HepG2 (cell line): ENCODE data around the gene ZC3H15. TPM values are rescaled to one million over a fixed set of nuclear protein-coding genes. Genes with fewer than 3 reads are reported as not detected.

Source experiments
- ATAC-seq: fragments of 200-7000 bp; cut with Tn5 transposase; 3 replicates; pipeline ENCODE4 v1.9.1; 2020; ENCODE audit warnings: mild to moderate bottlenecking, moderate library complexity
- BruUV-seq: library from RNA; stranded (reverse); fragments of 400-500 nt; replicated peaks from 2 replicates; lab custom pipeline; 2021; lab: Mats Ljungman, UMichigan
- CTCF ChIA-PET: fragments of 300-600 bp; formaldehyde crosslinking; extraction: SDS; loops from one replicate; lab custom pipeline; 2021; ENCODE audit warnings: low total read pairs, inconsistent platforms, low intra/inter-chr PET ratio; lab: Yijun Ruan, JAX
- POLR2A ChIA-PET: fragments of 350-600 bp; sonication (Branson Sonifier 250); formaldehyde crosslinking; loops from one replicate; lab custom pipeline; 2020; ENCODE audit warnings: antibody characterized with exemption, inconsistent platforms; lab: Yijun Ruan, JAX
- DNase-seq: peaks from one replicate; pipeline ENCODE4 v3.0.0-alpha.2; 2015; ENCODE audit warnings: low spot score
- FAIRE-seq: peaks from 3 replicates; lab custom pipeline; 2011; peaks lifted over from hg19 to GRCh38; lab: Jason Lieb, UNC
- H2AFZ ChIP-seq: one replicate; pipeline ENCODE4 v1.6.1; 2011; ENCODE audit warnings: low read length, inconsistent platforms
- H3K27ac ChIP-seq: fragments of 300-600 bp; 3 replicates; pipeline ENCODE4 v1.8.0; 2011; ENCODE audit warnings: mixed run types, mild to moderate bottlenecking, mixed read lengths, low read length, inconsistent platforms; ENCODE audit not compliant: insufficient read depth; ENCODE audit errors: extremely low read length
- H3K27me3 ChIP-seq, 2 experiments: fragments of 200-600 bp in 1 of 2; 2 replicates in 1 of 2; 3 replicates in 1 of 2; pipeline versions ENCODE4 v1.6.0 to v1.8.0; 2011; ENCODE audit warnings: low read length in 2 of 2, mild to moderate bottlenecking in 2 of 2, moderate library complexity in 2 of 2, inconsistent platforms in 1 of 2; ENCODE audit not compliant: insufficient read depth in 2 of 2, control insufficient read depth in 1 of 2
- H3K36me3 ChIP-seq, 2 experiments: fragments of 200-600 bp in 1 of 2; replicated peaks in 1 of 2; 2 replicates in 1 of 2; 3 replicates in 1 of 2; pipeline versions ENCODE4 v1.5.1 to v1.8.0; 2011; ENCODE audit warnings: low read length in 2 of 2, inconsistent platforms in 1 of 2; ENCODE audit not compliant: insufficient read depth in 2 of 2, control insufficient read depth in 1 of 2
- H3K4me1 ChIP-seq: 2 replicates; pipeline ENCODE4 v1.5.1; 2012; ENCODE audit warnings: low read length, inconsistent platforms; ENCODE audit not compliant: insufficient read depth
- H3K4me2 ChIP-seq: 2 replicates; pipeline ENCODE4 v1.6.0; 2011; ENCODE audit warnings: low read depth, low read length, inconsistent platforms
- H3K4me3 ChIP-seq, 3 experiments: fragments of 200-600 bp in 1 of 3; sonication (generic), shearing (Covaris generic) in 1 of 3; replicated peaks in 1 of 3; 2 replicates each; pipeline ENCODE4 v1.5.1; 2011 to 2016; ENCODE audit warnings: low read length in 3 of 3, inconsistent platforms in 2 of 3, low read depth in 2 of 3, mild to moderate bottlenecking in 2 of 3, control low read depth in 1 of 3, mixed read lengths in 1 of 3; ENCODE audit not compliant: insufficient read depth in 1 of 3
- H3K79me2 ChIP-seq: one replicate; pipeline ENCODE4 v1.6.1; 2011; ENCODE audit warnings: low read length, inconsistent platforms; ENCODE audit not compliant: insufficient read depth
- H3K9ac ChIP-seq: 2 replicates; pipeline ENCODE4 v1.6.0; 2011; ENCODE audit warnings: mild to moderate bottlenecking, low read depth, low read length, inconsistent platforms; ENCODE audit not compliant: insufficient read depth
- H3K9me3 ChIP-seq: 2 replicates; pipeline ENCODE4 v1.5.1; 2012; ENCODE audit warnings: mild to moderate bottlenecking, low read length
- H4K20me1 ChIP-seq: 2 replicates; pipeline ENCODE4 v1.6.0; 2011; ENCODE audit warnings: inconsistent platforms, mild to moderate bottlenecking, low read length, moderate library complexity; ENCODE audit not compliant: insufficient read depth
- ARHGAP35 ChIP-seq: sonication (generic); formaldehyde crosslinking; IDR thresholded peaks from 2 replicates; pipeline ENCODE4 v1.9.0; 2022; ENCODE audit warnings: mild to moderate bottlenecking, inconsistent platforms, moderate library complexity, missing genetic modification reagents, borderline replicate concordance
- DMAP1 ChIP-seq: IDR thresholded peaks from 2 replicates; pipeline ENCODE4 v1.6.1; 2016
- HHEX ChIP-seq: IDR thresholded peaks from 2 replicates; pipeline ENCODE4 v1.6.1; 2016; ENCODE audit warnings: control low read depth
- MIER3 ChIP-seq: IDR thresholded peaks from 2 replicates; pipeline ENCODE4 v1.6.1; 2016; ENCODE audit warnings: missing compliant biosample characterization, borderline replicate concordance
- NCOA1 ChIP-seq: sonication (generic); formaldehyde crosslinking; IDR thresholded peaks from 2 replicates; pipeline ENCODE4 v1.9.0; 2021; ENCODE audit warnings: missing genetic modification reagents
- PAWR ChIP-seq: sonication (generic); formaldehyde crosslinking; IDR thresholded peaks from 2 replicates; pipeline ENCODE4 v1.4.0; 2020; ENCODE audit warnings: missing genetic modification reagents, mild to moderate bottlenecking, borderline replicate concordance
- TBL1XR1 ChIP-seq: fragments of 150-350 bp; IDR thresholded peaks from 2 replicates; pipeline ENCODE4 v1.6.1; 2014; ENCODE audit warnings: borderline replicate concordance, low read length; ENCODE audit not compliant: partially characterized antibody
- TEAD3 ChIP-seq: optimal IDR thresholded peaks from 2 replicates; pipeline ENCODE3; 2016; ENCODE audit warnings: borderline replicate concordance
- THYN1 ChIP-seq: sonication (generic); formaldehyde crosslinking; IDR thresholded peaks from 2 replicates; pipeline ENCODE4 v1.8.1; 2023; ENCODE audit warnings: low read depth, mild to moderate bottlenecking, moderate library complexity, missing genetic modification reagents, borderline replicate concordance
- ZBTB21 ChIP-seq: sonication (generic); formaldehyde crosslinking; IDR thresholded peaks from 2 replicates; pipeline ENCODE4 v1.4.0; 2020; ENCODE audit warnings: missing genetic modification reagents
- ZFP90 ChIP-seq: sonication (generic); formaldehyde crosslinking; IDR thresholded peaks from 2 replicates; pipeline ENCODE4 v1.8.0; 2022; ENCODE audit warnings: missing genetic modification reagents, mild to moderate bottlenecking, inconsistent platforms, borderline replicate concordance
- ZNF572 ChIP-seq: sonication (generic); formaldehyde crosslinking; IDR thresholded peaks from 2 replicates; pipeline ENCODE4 v1.5.1; 2020; ENCODE audit warnings: mild to moderate bottlenecking, missing genetic modification reagents
- ZNF790 ChIP-seq: sonication (generic); formaldehyde crosslinking; IDR thresholded peaks from 2 replicates; pipeline ENCODE4 v1.8.0; 2022; ENCODE audit warnings: missing genetic modification reagents, mild to moderate bottlenecking, borderline replicate concordance
- WGBS: methylation state at CpG from one replicate; pipeline ENCODE4 v1.1.6; 2017; ENCODE audit warnings: low lambda C conversion rate; 5-methylcytosine and 5-hydroxymethylcytosine counted together
- in situ Hi-C: cut with HindIII; loops from 2 replicates; pipeline ENCODE4 v1.10.0; 2017; ENCODE audit warnings: low pct_unique_long_range_greater_than_20kb; ENCODE audit not compliant: extremely low pct_ligation_motif_present
- intact Hi-C: fragments of 100-400 bp; cut with micrococcal nuclease; formaldehyde crosslinking; loops from one replicate; pipeline ENCODE4 v1.10.0; 2022; ENCODE audit not compliant: unreplicated experiment
- polyA plus RNA-seq, 8 experiments: library from polyadenylated mRNA; depleted of rRNA in 3 of 8; stranded (reverse) in 7 of 8; unstranded in 1 of 8; fragments of >200 nt; fragmentation: Illumina TruSeq in 4 of 8; extraction: Trizol in 4 of 8; gene quantifications; 2 replicates each; pipeline versions ENCODE4 v1.2.1 to v1.2.3, GENCODE V29; 2011 to 2016; ENCODE audit warnings: low read depth in 4 of 8, missing spikeins in 1 of 8, mixed read lengths in 1 of 8; ENCODE audit not compliant: insufficient read depth in 1 of 8
- total RNA-seq, 5 experiments: library from RNA; depleted of rRNA; stranded (reverse); fragments of >200 nt; fragmentation: Illumina TruSeq; extraction: Trizol; gene quantifications; 2 replicates each; pipeline ENCODE4 v1.2.3, GENCODE V29; 2016; ENCODE audit warnings: low read depth in 1 of 5
- TF ChIP-seq, protein P1 (sequence below): sonication (generic); formaldehyde crosslinking; IDR thresholded peaks from 2 replicates; pipeline ENCODE4 v1.4.0; 2020; ENCODE audit warnings: missing genetic modification reagents

Gene ZC3H15
- total and polyA plus RNA-seq, 2 of the 13 experiments (the other 11 are each of a cell fraction or from before 2014, with no cell fraction given): 84.6 to 168 TPM

- Histone ChIP-seq H3K4me1 (peaks cover 10% of the 10 kb centered on the region), H3K4me3 (no peak overlapping the region), H3K9ac (no peak overlapping the region), H3K9me3 (peaks cover 17% of the 10 kb centered on the region; the same call in 1 of the 2 replicates), H2AFZ (no peak overlapping the region), H3K36me3 (no peaks in the 10 kb centered on the region), H4K20me1 (no peaks in the 10 kb centered on the region), H3K4me2 (no peak overlapping the region), H3K79me2 (no peaks in the 10 kb centered on the region), H3K27me3 (no peaks in the 10 kb centered on the region)
- POLR2A ChIA-PET: no interaction called here
- no peak for ATAC-seq
- DNase-seq: no peak
- 98% methylated on average over 3 of the region's 3 CpGs for WGBS
- no TSS peak for BruUV-seq
- intact Hi-C loops (no loop called here), in situ Hi-C loops (no loop called here)
- TF ChIP-seq ZBTB21 (CRISPR knock-in tag) (no peak), HHEX (CRISPR knock-in tag) (no peak), PAWR (CRISPR knock-in tag) (no peak), ZNF572 (no peak), DMAP1 (no peak), MIER3 (CRISPR knock-in tag) (no peak), ZFP90 (CRISPR knock-in tag) (no peak), NCOA1 (CRISPR knock-in tag) (no peak), ZNF790 (CRISPR knock-in tag) (no peak), TBL1XR1 (no peak), TEAD3 (CRISPR knock-in tag) (no peak), THYN1 (no peak), ARHGAP35 (CRISPR knock-in tag) (no peak)
- TF ChIP-seq, protein P1, sequence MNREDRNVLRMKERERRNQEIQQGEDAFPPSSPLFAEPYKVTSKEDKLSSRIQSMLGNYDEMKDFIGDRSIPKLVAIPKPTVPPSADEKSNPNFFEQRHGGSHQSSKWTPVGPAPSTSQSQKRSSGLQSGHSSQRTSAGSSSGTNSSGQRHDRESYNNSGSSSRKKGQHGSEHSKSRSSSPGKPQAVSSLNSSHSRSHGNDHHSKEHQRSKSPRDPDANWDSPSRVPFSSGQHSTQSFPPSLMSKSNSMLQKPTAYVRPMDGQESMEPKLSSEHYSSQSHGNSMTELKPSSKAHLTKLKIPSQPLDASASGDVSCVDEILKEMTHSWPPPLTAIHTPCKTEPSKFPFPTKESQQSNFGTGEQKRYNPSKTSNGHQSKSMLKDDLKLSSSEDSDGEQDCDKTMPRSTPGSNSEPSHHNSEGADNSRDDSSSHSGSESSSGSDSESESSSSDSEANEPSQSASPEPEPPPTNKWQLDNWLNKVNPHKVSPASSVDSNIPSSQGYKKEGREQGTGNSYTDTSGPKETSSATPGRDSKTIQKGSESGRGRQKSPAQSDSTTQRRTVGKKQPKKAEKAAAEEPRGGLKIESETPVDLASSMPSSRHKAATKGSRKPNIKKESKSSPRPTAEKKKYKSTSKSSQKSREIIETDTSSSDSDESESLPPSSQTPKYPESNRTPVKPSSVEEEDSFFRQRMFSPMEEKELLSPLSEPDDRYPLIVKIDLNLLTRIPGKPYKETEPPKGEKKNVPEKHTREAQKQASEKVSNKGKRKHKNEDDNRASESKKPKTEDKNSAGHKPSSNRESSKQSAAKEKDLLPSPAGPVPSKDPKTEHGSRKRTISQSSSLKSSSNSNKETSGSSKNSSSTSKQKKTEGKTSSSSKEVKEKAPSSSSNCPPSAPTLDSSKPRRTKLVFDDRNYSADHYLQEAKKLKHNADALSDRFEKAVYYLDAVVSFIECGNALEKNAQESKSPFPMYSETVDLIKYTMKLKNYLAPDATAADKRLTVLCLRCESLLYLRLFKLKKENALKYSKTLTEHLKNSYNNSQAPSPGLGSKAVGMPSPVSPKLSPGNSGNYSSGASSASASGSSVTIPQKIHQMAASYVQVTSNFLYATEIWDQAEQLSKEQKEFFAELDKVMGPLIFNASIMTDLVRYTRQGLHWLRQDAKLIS (CRISPR knock-in tag): no peak
- TF ChIP-seq, all 625 proteins: peak for 0
- no peak overlapping the region for H3K27ac ChIP-seq
- FAIRE-seq: no peak
- CTCF ChIA-PET: no interaction called here
These were observed 43.2 kb upstream of the ZC3H15 start for GRCh38 chr2:186442885-186443284.
